Loucy (cell line): Measurements from ENCODE around the gene CCR4.

ENCODE experiments used
- EZH2phosphoT487 ChIP-seq: fragments of 200-600 bp; IDR thresholded peaks from 2 replicates; pipeline ENCODE4 v1.6.1; 2018; ENCODE audit warnings: antibody characterized with exemption, mild to moderate bottlenecking, moderate library complexity, borderline replicate concordance
- TF ChIP-seq, protein P1 (sequence below): fragments of 200-600 bp; sonication (generic); conservative IDR thresholded peaks from 2 replicates; pipeline ENCODE4 v1.5.1; 2014; ENCODE audit warnings: mild to moderate bottlenecking, antibody characterized with exemption, low read length

DNA sequence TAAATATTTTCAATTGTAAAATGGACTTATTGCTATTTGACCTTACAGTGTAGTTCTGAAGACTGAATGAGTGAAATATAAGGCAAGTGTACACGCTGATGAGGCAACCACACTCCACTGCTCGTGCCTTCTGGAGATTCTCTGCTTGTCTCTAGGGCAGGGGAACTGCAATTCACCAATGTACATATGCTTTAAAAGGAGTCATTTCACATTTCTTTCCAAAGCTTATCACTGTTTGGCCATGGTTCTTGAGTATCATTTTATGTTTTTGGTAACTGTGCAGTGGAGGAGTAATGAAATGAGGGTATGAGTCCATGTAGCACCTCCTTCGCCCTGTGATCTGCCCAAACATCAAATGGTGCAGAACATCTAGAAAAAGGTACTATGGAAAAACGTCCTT is 43.7 kb downstream of the CCR4 start:
- TF ChIP-seq, protein P1, sequence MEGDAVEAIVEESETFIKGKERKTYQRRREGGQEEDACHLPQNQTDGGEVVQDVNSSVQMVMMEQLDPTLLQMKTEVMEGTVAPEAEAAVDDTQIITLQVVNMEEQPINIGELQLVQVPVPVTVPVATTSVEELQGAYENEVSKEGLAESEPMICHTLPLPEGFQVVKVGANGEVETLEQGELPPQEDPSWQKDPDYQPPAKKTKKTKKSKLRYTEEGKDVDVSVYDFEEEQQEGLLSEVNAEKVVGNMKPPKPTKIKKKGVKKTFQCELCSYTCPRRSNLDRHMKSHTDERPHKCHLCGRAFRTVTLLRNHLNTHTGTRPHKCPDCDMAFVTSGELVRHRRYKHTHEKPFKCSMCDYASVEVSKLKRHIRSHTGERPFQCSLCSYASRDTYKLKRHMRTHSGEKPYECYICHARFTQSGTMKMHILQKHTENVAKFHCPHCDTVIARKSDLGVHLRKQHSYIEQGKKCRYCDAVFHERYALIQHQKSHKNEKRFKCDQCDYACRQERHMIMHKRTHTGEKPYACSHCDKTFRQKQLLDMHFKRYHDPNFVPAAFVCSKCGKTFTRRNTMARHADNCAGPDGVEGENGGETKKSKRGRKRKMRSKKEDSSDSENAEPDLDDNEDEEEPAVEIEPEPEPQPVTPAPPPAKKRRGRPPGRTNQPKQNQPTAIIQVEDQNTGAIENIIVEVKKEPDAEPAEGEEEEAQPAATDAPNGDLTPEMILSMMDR = no peak
- no peak for TF ChIP-seq EZH2phosphoT487
